GM21423 (cell line): ENCODE results near the gene EIF3D.

Source experiments
- ATAC-seq: cut with Tn5 transposase; IDR thresholded peaks from one replicate; pipeline ENCODE4 v1.9.1; 2021; ENCODE audit warnings: mild to moderate bottlenecking, moderate library complexity; ENCODE audit not compliant: unreplicated experiment

EIF3D gene

DNA sequence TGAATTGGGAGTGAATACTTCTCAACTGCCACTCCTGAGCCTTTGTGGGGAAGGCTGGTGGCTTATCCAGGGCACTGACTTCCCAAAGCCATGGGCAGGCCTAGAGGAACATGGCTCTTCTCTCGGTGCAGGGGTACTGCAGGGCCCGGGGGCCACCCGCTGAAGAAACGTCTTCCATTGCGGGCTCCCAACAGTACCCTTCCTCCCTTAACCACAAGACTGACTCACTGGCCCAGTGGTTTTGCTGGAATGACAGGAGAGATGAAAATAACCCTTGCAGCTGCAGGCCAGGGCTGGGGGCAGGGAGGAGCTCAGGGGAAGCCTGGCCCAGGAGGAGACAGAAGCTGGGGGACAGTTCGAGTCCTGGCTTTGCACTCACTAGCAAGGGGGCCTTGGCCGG is 61.0 kb downstream of the EIF3D start:
- no peak for ATAC-seq

DNA sequence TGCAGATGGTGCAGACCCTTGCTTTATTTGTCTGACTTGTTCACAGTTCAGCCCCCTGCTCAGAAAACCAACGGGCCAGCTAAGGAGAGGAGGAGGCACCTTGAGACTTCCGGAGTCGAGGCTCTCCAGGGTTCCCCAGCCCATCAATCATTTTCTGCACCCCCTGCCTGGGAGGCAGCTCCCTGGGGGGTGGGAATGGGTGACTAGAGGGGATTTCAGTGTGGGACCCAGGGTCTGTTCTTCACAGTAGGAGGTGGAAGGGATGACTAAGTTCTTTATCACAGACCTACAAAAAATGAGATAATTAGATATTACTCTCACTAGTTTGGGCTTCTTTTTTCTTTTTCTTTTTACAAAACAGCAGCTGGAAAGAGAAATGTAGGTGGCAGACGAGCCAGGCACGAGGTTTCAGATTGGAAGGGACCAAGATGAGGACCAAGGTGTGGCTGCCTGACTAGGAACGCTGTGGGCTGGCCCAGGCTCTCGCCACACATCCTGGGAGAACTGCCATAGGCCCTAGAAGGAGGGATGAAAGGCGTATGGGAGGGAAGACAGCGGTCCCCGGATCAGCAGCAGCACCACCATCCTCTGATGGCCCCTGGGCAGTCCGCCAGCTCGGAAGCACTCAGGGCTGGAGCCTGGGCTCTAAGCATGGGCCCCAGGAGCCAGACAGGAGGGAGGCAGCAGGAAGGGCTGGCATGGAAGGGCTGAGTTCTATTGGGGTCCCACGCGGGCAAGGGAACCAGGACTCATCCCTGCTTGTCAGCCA is 61.7 kb downstream of the EIF3D start:
- no peak for ATAC-seq

DNA sequence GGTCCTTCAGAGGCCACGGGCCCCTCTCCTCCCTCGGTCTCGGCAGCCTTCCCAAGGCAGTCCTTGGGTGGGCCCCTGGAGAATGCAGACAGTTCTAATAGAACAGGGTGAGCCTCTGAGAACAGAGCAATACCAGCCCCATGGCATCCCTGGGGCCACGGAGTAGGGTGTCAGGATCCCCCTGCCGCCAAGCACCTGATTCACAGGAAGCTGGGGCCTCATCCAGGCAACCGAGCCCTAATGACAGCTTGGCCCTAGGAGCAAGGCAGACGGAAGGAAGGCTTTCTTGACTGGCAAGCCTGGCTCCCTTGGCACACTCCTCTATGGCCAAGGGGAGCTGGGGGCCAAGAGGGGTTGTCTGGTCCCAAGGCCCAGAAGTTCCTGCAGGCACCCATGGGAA is 62.7 kb downstream of the EIF3D start:
- ATAC-seq = no peak

DNA sequence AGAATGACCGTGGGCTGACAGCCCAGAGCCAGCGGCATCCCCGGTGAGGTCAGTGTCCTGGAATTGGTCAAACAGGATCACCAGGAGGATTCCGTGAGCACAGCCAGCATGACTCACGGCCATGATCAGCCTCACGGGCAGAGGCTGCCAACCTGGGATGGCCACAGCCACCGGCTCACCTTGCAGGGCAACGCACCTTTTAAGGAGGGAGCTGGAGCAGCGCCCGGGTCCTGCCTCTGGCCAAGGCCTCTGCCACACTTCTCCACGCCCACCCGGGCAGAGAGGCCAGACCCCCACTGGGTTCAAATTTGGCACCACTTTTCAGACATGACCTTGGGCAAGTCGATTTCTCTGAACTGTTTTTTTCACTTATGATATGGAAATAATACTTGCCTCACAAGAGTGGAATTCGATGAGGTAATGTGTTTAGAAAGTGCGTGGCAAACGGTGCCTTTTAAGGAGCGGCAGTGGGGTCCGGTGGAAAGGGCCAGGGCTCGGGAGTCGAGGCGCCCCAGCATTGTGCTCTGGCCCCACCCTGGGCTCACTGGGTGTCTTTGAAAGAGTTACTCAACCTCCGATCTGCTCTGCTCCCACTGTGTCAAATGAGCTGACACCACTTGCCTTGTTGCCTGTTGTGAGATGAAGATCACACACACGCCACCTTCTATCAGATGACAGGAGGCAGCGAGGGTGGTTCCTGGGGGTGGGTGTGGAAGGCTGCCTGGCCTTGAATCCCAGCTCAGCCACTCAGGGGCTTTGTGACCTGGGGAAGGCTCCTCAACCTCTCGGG is 63.5 kb downstream of the EIF3D start:
- no peak for ATAC-seq

DNA sequence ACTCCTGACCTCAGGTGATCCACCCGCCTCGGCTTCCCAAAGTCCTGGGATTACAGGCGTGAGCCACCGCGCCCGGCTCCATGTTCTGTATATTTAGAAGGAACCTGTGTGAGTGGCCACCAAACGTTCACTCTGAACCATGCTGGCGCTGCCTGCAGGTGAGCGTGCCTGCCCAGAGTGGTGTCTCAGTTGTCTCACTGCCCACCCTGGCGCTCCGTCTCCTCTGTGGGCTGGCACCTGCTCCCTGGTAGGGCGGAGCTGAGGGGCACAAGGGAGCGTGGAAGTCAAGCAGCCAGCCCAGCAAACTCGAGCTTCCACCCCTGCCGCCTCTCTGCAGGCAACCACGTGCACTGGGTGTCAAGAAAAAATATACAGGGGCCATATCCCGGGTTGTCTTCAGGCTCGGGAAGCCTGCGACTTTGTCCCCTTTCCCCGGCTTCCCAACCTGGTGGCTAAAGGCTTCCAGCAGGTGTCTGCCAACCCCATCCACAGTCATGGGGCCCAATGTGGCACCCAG is 64.2 kb downstream of the EIF3D start:
- ATAC-seq = no peak

DNA sequence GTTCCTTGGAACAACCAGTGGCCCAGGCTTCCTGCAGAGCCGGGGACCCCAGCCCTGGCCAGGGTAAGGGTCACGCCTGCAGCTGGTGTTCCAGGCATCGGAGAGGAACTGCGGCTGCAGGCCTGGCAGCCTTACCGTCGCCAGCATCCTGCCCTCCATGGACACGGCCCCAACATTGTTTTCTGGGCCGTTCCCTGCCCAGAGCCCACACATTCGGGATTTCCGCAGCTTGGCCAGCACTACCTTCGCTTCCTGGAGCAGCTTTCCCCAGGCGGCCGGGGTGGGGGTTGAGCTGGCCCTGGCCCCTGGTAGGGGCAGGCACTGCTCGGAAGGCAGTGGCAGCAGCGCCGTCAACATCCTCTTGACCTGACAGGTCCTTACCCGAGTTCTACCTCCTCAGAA is 65.2 kb downstream of the EIF3D start:
- ATAC-seq = no peak

DNA sequence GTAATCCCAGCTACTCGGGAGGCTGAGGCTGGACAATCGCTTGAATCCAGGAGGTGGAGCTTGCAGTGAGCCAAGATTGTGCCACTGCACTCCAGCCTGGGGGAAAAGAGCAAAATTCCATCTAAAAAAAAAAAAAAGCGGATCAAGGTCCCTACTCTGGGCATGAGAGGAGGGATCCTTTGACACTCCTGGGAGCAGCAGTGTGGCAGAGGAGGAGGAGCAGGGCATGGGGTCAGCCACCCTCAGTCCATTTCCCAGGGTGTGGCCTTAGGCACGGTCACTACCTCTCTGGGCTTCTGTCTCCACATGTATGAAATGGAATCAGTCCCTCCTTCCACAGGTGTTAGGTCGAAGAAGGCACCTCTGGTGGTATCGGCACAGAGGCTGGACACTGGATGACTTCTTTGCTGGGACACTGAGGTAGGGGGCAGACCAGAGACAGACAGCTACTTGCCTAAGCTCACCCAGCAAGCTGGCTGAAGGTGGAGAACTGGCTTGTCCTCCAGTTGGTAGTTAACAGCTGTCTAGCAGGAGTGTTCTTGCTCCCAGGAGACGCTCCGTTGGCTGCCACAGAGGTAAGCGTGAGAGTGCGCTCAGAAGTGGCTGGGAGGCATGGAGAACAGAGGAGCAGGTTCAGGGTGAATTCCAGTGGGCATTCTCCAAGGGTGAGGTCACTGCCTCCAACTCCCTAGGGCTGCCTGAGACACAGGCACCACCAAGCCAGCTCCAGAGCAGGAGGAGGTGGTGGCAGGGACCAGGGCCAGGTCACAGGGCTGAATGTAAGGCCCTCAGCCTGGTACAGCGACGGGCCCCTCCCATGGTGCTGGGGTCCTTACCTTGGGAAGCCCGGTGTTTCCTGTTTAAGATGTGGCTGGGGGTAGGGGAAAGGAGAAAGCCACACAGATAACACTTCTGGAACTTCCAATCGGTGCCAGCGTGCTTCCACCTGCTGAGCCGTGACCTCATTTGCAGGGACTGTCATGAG is 67.0 kb downstream of the EIF3D start:
- ATAC-seq = no peak
